ENCODE data around the gene TXLNB.
"Not testable (repeated sequence)": the region's sequence is repeated elsewhere in the genome, so short reads cannot be mapped to it uniquely, and the experiment has no call there.

The TXLNB gene

GRCh38 chr6:139303185-139303584, 11.4 kb upstream of the TXLNB start:
- no peak for TF ChIP-seq CTCF (IDR thresholded peaks at IDR 0.05; ENCODE audit: low read depth, low read length)
- in situ Hi-C loops (cut with HindIII; ENCODE audit: low sequenced_read_pairs) = no loop called here
- no peak for DNase-seq (ENCODE audit: low read depth, low spot score)
- no peak overlapping the region for H3K4me3 ChIP-seq (ENCODE audit: low read depth, low read length)

GRCh38 chr6:139297921-139298320, 6.1 kb upstream of the TXLNB start:
- H3K4me3 ChIP-seq (ENCODE audit: low read depth, low read length) = no peak overlapping the region
- in situ Hi-C loops (cut with HindIII; ENCODE audit: low sequenced_read_pairs) = no loop called here
- DNase-seq (ENCODE audit: low read depth, low spot score) = no peak
- no peak for TF ChIP-seq CTCF (IDR thresholded peaks at IDR 0.05; ENCODE audit: low read depth, low read length)

- H3K4me3 ChIP-seq (ENCODE audit: low read depth, low read length) = no peak overlapping the region
- TF ChIP-seq CTCF (IDR thresholded peaks at IDR 0.05; ENCODE audit: low read depth, low read length) = no peak
- peak; percentile 84 for DNase-seq (ENCODE audit: low read depth, low spot score)
- in situ Hi-C loops (cut with HindIII; ENCODE audit: low sequenced_read_pairs) = no loop called here
Measured at GRCh38 chr6:139296927-139297326, 5.1 kb upstream of the TXLNB start.

- no peak for TF ChIP-seq CTCF (IDR thresholded peaks at IDR 0.05; ENCODE audit: low read depth, low read length)
- H3K4me3 ChIP-seq (ENCODE audit: low read depth, low read length) = no peak overlapping the region
- no peak for DNase-seq (ENCODE audit: low read depth, low spot score)
- in situ Hi-C loops (cut with HindIII; ENCODE audit: low sequenced_read_pairs) = no loop called here
Measured at GRCh38 chr6:139295901-139296300, 4.1 kb upstream of the TXLNB start.

- no peak overlapping the region for H3K4me3 ChIP-seq (ENCODE audit: low read depth, low read length)
- TF ChIP-seq CTCF (IDR thresholded peaks at IDR 0.05; ENCODE audit: low read depth, low read length) = no peak
- in situ Hi-C loops (cut with HindIII; ENCODE audit: low sequenced_read_pairs) = no loop called here
- DNase-seq (ENCODE audit: low read depth, low spot score) = no peak
Measured at GRCh38 chr6:139294090-139294489, 2.3 kb upstream of the TXLNB start.

- in situ Hi-C loops (cut with HindIII; ENCODE audit: low sequenced_read_pairs); DNase-seq (ENCODE audit: low read depth, low spot score); H3K4me3 ChIP-seq (ENCODE audit: low read depth, low read length): not testable (repeated sequence)
Measured at GRCh38 chr6:139293230-139293629, 1.4 kb upstream of the TXLNB start.

- TF ChIP-seq CTCF (IDR thresholded peaks at IDR 0.05; ENCODE audit: low read depth, low read length) = no peak
- DNase-seq (ENCODE audit: low read depth, low spot score) = peak; percentile 79
- in situ Hi-C loops (cut with HindIII; ENCODE audit: low sequenced_read_pairs) = no loop called here
- H3K4me3 ChIP-seq (ENCODE audit: low read depth, low read length) = no peak overlapping the region
Measured at GRCh38 chr6:139290787-139291311, 949 bp downstream of the TXLNB start.

Measured in astrocyte of the spinal cord (primary cell).